H54 (cell line): Measurements from ENCODE around the gene TNFSF10.
"Not testable (repeated sequence)": the region's sequence is repeated elsewhere in the genome, so short reads cannot be mapped to it uniquely, and the experiment has no call there.

ENCODE experiments used
- DNase-seq: peaks from one replicate; pipeline ENCODE4 v3.0.0; 2011; ENCODE audit warnings: low spot score, mixed read lengths; ENCODE audit not compliant: insufficient read length
- FAIRE-seq: peaks from 3 replicates; lab custom pipeline; 2011; peaks lifted over from hg19 to GRCh38; lab: Jason Lieb, UNC
- POLR2A ChIP-seq: IDR thresholded peaks from 2 replicates; pipeline ENCODE4 v1.6.1; 2011; ENCODE audit warnings: low read depth, mild to moderate bottlenecking, low read length

TNFSF10 gene

GRCh38 chr3:172522871-172523818, at the start of gene TNFSF10:
TNFSF10 (minus strand) TSS chr3:172523430; CDS start chr3:172523384, 46 bp downstream.
- peak; percentile 87 for FAIRE-seq
- TF ChIP-seq POLR2A: no peak
- peak; percentile 11 for DNase-seq

- FAIRE-seq (no peak), DNase-seq (no peak)
- no peak for TF ChIP-seq POLR2A
Observed at GRCh38 chr3:172569128-172570008, 46.1 kb upstream of the TNFSF10 start.

DNA sequence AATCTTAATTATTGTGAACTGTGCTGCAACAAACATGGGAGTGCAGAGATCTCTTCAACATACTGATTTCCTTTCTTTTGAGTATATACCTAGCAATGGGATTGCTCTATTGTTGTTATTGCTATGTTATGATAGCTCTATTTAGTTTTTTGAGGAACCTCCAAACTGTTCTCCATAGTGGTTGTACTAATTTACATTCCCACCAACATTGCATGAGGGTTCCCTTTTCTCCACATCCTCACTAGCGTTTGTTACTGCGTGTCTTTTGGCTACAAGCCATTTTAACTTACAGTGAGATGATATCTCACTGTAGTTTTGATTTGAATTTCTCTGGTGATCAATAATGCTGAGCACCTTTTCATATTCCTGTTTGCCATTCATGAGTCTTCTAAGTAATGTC, 45.5 kb upstream of the TNFSF10 start:
- no peak for TF ChIP-seq POLR2A

DNA sequence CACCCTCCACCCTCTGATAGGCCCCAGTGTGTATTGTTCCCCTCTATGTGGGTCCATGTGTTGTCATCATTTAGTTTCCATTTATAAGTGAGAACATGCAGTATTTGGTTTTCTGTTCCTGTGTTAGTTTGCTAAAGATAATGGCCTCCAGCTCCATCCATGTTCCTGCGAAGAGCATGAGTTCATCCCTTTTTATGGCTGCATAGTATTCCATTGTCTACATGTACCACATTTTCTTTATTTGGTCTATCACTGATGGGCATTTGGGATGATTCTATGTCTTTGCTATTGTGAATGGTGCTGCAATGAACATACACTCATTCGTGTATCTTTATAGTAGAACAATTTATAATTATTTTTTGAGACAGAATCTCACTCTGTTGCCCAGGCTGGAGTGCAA, 43.6 kb upstream of the TNFSF10 start:
- not testable (repeated sequence) for DNase-seq, FAIRE-seq

More for the DNA sequence above, 45.5 kb upstream of the TNFSF10 start:
- DNase-seq: no peak
- FAIRE-seq: no peak

DNA sequence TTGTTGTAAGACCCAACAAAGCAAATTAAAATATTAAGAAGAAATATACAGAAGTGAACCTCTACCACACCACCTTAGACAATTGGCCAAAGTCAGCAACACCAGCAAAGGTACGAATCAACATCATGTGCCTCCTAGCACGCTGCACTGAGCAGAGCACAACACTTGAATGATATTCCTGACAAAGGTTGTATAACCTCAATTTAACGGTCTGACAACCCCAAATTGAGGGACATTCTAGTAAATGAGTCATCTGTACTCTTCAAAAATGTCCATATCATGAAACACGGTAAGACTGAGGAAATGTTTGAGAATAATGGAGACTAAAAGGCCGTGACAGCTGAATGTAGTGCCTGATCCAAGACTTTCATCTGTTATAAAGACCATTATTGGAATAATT, 41.3 kb upstream of the TNFSF10 start:
- FAIRE-seq (no peak), DNase-seq (no peak)
- TF ChIP-seq POLR2A: no peak

- peak; percentile 12 for DNase-seq
- no peak for TF ChIP-seq POLR2A
- FAIRE-seq: peak; percentile 93
Observed at GRCh38 chr3:172562871-172563865, 39.9 kb upstream of the TNFSF10 start.

GRCh38 chr3:172561897-172562640, 38.8 kb upstream of the TNFSF10 start:
- DNase-seq (no peak), FAIRE-seq (peak; percentile 58)
- TF ChIP-seq POLR2A: no peak

GRCh38 chr3:172560586-172560985, 37.4 kb upstream of the TNFSF10 start:
- no peak for TF ChIP-seq POLR2A
- no peak for DNase-seq
- no peak for FAIRE-seq

- no peak for FAIRE-seq
- TF ChIP-seq POLR2A: no peak
- DNase-seq: no peak
Observed at GRCh38 chr3:172560026-172560425, 36.8 kb upstream of the TNFSF10 start.

- TF ChIP-seq POLR2A: no peak
- no peak for FAIRE-seq
- DNase-seq: no peak
Observed at GRCh38 chr3:172559020-172559419, 35.8 kb upstream of the TNFSF10 start.

GRCh38 chr3:172557515-172558220, 34.4 kb upstream of the TNFSF10 start:
- no peak for TF ChIP-seq POLR2A
- FAIRE-seq: no peak
- DNase-seq: no peak
